ENCODE measurements around the gene GGT6.

DNA sequence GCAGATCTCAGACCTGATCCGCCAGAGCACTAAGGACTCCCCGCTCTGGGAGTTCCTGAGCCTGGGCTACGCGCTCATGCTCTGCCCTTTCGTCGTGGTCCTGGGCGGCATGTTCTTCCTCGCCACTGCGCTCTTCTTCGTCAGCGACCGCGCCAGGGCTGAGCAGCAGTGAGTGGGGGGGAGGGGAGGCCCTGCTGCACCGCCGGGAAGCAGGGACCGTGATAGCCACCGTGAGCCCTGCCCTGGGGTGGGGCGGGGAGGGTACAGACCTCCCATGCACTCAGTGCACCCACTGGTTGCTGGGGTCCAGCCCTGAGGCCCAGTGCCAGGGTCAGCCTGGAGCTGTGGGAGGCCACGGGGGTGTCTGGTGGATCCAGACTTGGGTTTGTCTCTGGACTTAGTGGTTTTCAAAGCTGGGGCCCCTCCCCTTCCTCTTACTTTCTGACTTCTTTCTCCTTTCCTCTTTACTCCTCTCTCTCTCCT lies 24.1 kb downstream of the GGT6 start:
- TF ChIP-seq, protein P1, sequence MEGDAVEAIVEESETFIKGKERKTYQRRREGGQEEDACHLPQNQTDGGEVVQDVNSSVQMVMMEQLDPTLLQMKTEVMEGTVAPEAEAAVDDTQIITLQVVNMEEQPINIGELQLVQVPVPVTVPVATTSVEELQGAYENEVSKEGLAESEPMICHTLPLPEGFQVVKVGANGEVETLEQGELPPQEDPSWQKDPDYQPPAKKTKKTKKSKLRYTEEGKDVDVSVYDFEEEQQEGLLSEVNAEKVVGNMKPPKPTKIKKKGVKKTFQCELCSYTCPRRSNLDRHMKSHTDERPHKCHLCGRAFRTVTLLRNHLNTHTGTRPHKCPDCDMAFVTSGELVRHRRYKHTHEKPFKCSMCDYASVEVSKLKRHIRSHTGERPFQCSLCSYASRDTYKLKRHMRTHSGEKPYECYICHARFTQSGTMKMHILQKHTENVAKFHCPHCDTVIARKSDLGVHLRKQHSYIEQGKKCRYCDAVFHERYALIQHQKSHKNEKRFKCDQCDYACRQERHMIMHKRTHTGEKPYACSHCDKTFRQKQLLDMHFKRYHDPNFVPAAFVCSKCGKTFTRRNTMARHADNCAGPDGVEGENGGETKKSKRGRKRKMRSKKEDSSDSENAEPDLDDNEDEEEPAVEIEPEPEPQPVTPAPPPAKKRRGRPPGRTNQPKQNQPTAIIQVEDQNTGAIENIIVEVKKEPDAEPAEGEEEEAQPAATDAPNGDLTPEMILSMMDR (IDR thresholded peaks at IDR 0.05; ENCODE audit: low read length), result no peak
- no peak for TF ChIP-seq EZH2 (IDR thresholded peaks at IDR 0.05; ENCODE audit: borderline replicate concordance, low read length)

Measured in OCI-LY1 (cell line).